ENCODE measurements around the gene BRI3.

- no peak for TF ChIP-seq POLR2A (IDR thresholded peaks at IDR 0.05; ENCODE audit: low read length)
- TF ChIP-seq GATA1 (IDR thresholded peaks at IDR 0.05; ENCODE audit: low read depth, low read length): no peak
These were observed 3.1 kb upstream of the BRI3 start for GRCh38 chr7:98278408-98278807.

All from erythroblast (primary cell).